Endothelial cell of umbilical vein (primary cell): Measurements from ENCODE around the gene BCL7A. TPM values are rescaled to one million over a fixed set of nuclear protein-coding genes. Genes with fewer than 3 reads are reported as not detected.

Experiments used
- BruUV-seq: library from RNA; stranded (reverse); fragments of 400-500 nt; replicated peaks from 2 replicates; lab custom pipeline; 2021; lab: Mats Ljungman, UMichigan
- CTCF ChIA-PET: fragments of 300-600, 350-600 bp; sonication (Branson Sonifier 250); formaldehyde crosslinking; loops from one replicate; lab custom pipeline; 2021; ENCODE audit warnings: antibody characterized with exemption, inconsistent platforms; lab: Charles Lee
- POLR2A ChIA-PET: fragments of 300-600, 350-600 bp; sonication (Branson Sonifier 250); formaldehyde crosslinking; loops from one replicate; lab custom pipeline; 2021; ENCODE audit warnings: antibody characterized with exemption, inconsistent platforms; lab: Charles Lee
- DNase-seq: peaks from one replicate; pipeline ENCODE4 v3.0.0-alpha.2; 2011; ENCODE audit warnings: low read depth, low spot score
- FAIRE-seq: peaks from 2 replicates; lab custom pipeline; 2011; peaks lifted over from hg19 to GRCh38; lab: Jason Lieb, UNC
- H2AFZ ChIP-seq: 2 replicates; pipeline ENCODE4 v1.6.0; 2012; ENCODE audit warnings: low read depth, low read length, control low read depth, inconsistent platforms
- H3K27ac ChIP-seq: 2 replicates; pipeline ENCODE4 v1.5.1; 2011; ENCODE audit warnings: low read depth, mild to moderate bottlenecking, control low read depth, low read length, moderate library complexity; ENCODE audit not compliant: insufficient read depth
- H3K27me3 ChIP-seq, 2 experiments: 2 replicates each; pipeline versions ENCODE4 v1.6.0 to v1.6.1; 2011; ENCODE audit warnings: low read length in 2 of 2, mixed read lengths in 1 of 2; ENCODE audit not compliant: control insufficient read depth in 2 of 2, insufficient read depth in 2 of 2
- H3K36me3 ChIP-seq, 2 experiments: 2 replicates in 1 of 2; 3 replicates in 1 of 2; pipeline ENCODE4 v1.5.1; 2011; ENCODE audit warnings: low read length in 2 of 2, mild to moderate bottlenecking in 1 of 2, moderate library complexity in 1 of 2; ENCODE audit not compliant: control insufficient read depth in 2 of 2, insufficient read depth in 2 of 2; ENCODE audit errors: extremely low read depth in 1 of 2
- H3K4me1 ChIP-seq: 3 replicates; pipeline ENCODE4 v1.5.1; 2011; ENCODE audit warnings: mild to moderate bottlenecking, low read length; ENCODE audit not compliant: control insufficient read depth, insufficient read depth; ENCODE audit errors: extremely low read depth
- H3K4me2 ChIP-seq: 2 replicates; pipeline ENCODE4 v1.6.1; 2011; ENCODE audit warnings: low read length, control low read depth, mixed read lengths; ENCODE audit not compliant: insufficient read depth
- H3K4me3 ChIP-seq, 3 experiments: fragments of 200-600 bp in 1 of 3; sonication (generic), shearing (Covaris generic) in 1 of 3; replicated peaks in 1 of 3; 2 replicates each; pipeline ENCODE4 v1.5.1; 2011 to 2016; ENCODE audit warnings: control low read depth in 3 of 3, low read length in 3 of 3, mild to moderate bottlenecking in 2 of 3, inconsistent platforms in 1 of 3, low read depth in 1 of 3, moderate library complexity in 1 of 3; ENCODE audit not compliant: insufficient read depth in 1 of 3
- H3K79me2 ChIP-seq: 2 replicates; pipeline ENCODE4 v1.6.0; 2012; ENCODE audit warnings: low read length, inconsistent platforms; ENCODE audit not compliant: control insufficient read depth, insufficient read depth
- H3K9ac ChIP-seq: replicated peaks from 2 replicates; pipeline ENCODE3; 2011; ENCODE audit warnings: low read length, control low read depth; ENCODE audit not compliant: insufficient read depth; ENCODE audit errors: extremely low read depth
- H3K9me1 ChIP-seq: replicated peaks from 3 replicates; pipeline ENCODE4 v1.6.0; 2011; ENCODE audit warnings: mild to moderate bottlenecking, low read length; ENCODE audit not compliant: control insufficient read depth, insufficient read depth; ENCODE audit errors: extremely low read depth
- H3K9me3 ChIP-seq: replicated peaks from 2 replicates; pipeline ENCODE4 v1.5.1; 2012; ENCODE audit warnings: low read length, inconsistent platforms; ENCODE audit not compliant: control insufficient read depth, insufficient read depth
- H4K20me1 ChIP-seq: replicated peaks from 2 replicates; pipeline ENCODE3; 2011; ENCODE audit warnings: mild to moderate bottlenecking, low read length; ENCODE audit not compliant: control insufficient read depth, insufficient read depth; ENCODE audit errors: extremely low read depth
- EZH2 ChIP-seq: IDR thresholded peaks from 2 replicates; pipeline ENCODE4 v1.6.1; 2012; ENCODE audit warnings: borderline replicate concordance, low read depth, mild to moderate bottlenecking, moderate library complexity, low read length, inconsistent platforms; ENCODE audit not compliant: severe bottlenecking
- FOS ChIP-seq: IDR thresholded peaks from 2 replicates; pipeline ENCODE4 v1.6.1; 2011; ENCODE audit warnings: mild to moderate bottlenecking, low read length, moderate library complexity, borderline replicate concordance; ENCODE audit not compliant: insufficient read depth
- GATA2 ChIP-seq: IDR thresholded peaks from 2 replicates; pipeline ENCODE4 v1.7.0; 2011; ENCODE audit warnings: low read depth, mild to moderate bottlenecking, moderate library complexity, mixed read lengths, low read length; ENCODE audit not compliant: insufficient read length, insufficient read depth
- JUN ChIP-seq: IDR thresholded peaks from 2 replicates; pipeline ENCODE4 v1.6.1; 2011; ENCODE audit warnings: borderline replicate concordance, low read depth; ENCODE audit not compliant: insufficient read length, insufficient read depth
- MAX ChIP-seq: IDR thresholded peaks from 2 replicates; pipeline ENCODE4 v1.6.1; 2011; ENCODE audit not compliant: insufficient read depth, insufficient read length
- MYC ChIP-seq: IDR thresholded peaks from one replicate; pipeline ENCODE4 v1.6.1; 2011; ENCODE audit warnings: mild to moderate bottlenecking, low read depth, low read length
- POLR2A ChIP-seq: IDR thresholded peaks from 2 replicates; pipeline ENCODE4 v1.6.1; 2012; ENCODE audit warnings: low read depth, mild to moderate bottlenecking, control low read depth, low read length
- POLR2AphosphoS5 ChIP-seq: IDR thresholded peaks from 2 replicates; pipeline ENCODE4 v1.6.1; 2012; ENCODE audit warnings: low read depth, mild to moderate bottlenecking, control low read depth, low read length, moderate library complexity; ENCODE audit not compliant: insufficient read depth
- dilution Hi-C: fragments of 300-500 bp; cut with MboI; formaldehyde crosslinking; loops from one replicate; pipeline ENCODE4 v1.15.0; 2019; ENCODE audit warnings: low sequenced_read_pairs; ENCODE audit not compliant: extremely low pct_ligation_motif_present
- intact Hi-C: fragments of 100-400 bp; cut with micrococcal nuclease; formaldehyde crosslinking; loops from one replicate; pipeline ENCODE4 v1.10.0; 2022
- polyA plus RNA-seq, 4 experiments: library from polyadenylated mRNA; depleted of rRNA in 3 of 4; stranded (reverse) in 3 of 4; unstranded in 1 of 4; fragments of >200 nt; gene quantifications; 2 replicates each; pipeline versions ENCODE4 v1.2.1 to v1.2.3, GENCODE V29; 2011 to 2012; ENCODE audit warnings: missing spikeins in 1 of 4
- total RNA-seq: library from RNA; stranded (reverse); gene quantifications from 2 replicates; pipeline ENCODE4 v1.2.3, GENCODE V29; 2021
- TF ChIP-seq, protein P1 (sequence below), 2 donors: IDR thresholded peaks; 1 replicate in 1 of 2; 2 replicates in 1 of 2; pipeline ENCODE4 v1.5.1; 2011; ENCODE audit warnings: low read length in 2 of 2, mild to moderate bottlenecking in 2 of 2, moderate library complexity in 2 of 2, control low read depth in 1 of 2, inconsistent platforms in 1 of 2, low read depth in 1 of 2; ENCODE audit not compliant: insufficient read depth in 1 of 2; ENCODE audit errors: extremely low read depth in 1 of 2

Gene BCL7A
- total and polyA plus RNA-seq, 2 donors (not counting 3 experiments of a cell fraction or from before 2014, with no cell fraction given) = 9.7 to 11.1 TPM

GRCh38 chr12:122062832-122063693 is 41.4 kb downstream of the BCL7A start:
- dilution Hi-C loops (no loop called here), intact Hi-C loops (loop anchor here (5.0 kb wide), 1 partner anchor 44 kb away; no protein-coding TSS in a partner anchor)
- Histone ChIP-seq H3K4me3 (no peak overlapping the region), H3K79me2 (no peaks in the 10 kb centered on the region), H3K9ac (peak overlapping the region; percentile 47), H2AFZ (peak overlapping the region; percentile 33), H3K4me1 (peaks cover 37% of the 10 kb centered on the region), H3K36me3 (no peaks in the 10 kb centered on the region), H3K9me1 (no peaks in the 10 kb centered on the region), H3K4me2 (peak overlapping the region; percentile 38), H4K20me1 (no peaks in the 10 kb centered on the region), H3K27ac (peak overlapping the region; percentile 60), H3K27me3 (no peaks in the 10 kb centered on the region), H3K9me3 (no peaks in the 10 kb centered on the region)
- TF ChIP-seq GATA2 = no peak
- TF ChIP-seq MYC = no peak
- TF ChIP-seq POLR2AphosphoS5 = peak; percentile 75
- TF ChIP-seq MAX = no peak
- TF ChIP-seq, protein P1, sequence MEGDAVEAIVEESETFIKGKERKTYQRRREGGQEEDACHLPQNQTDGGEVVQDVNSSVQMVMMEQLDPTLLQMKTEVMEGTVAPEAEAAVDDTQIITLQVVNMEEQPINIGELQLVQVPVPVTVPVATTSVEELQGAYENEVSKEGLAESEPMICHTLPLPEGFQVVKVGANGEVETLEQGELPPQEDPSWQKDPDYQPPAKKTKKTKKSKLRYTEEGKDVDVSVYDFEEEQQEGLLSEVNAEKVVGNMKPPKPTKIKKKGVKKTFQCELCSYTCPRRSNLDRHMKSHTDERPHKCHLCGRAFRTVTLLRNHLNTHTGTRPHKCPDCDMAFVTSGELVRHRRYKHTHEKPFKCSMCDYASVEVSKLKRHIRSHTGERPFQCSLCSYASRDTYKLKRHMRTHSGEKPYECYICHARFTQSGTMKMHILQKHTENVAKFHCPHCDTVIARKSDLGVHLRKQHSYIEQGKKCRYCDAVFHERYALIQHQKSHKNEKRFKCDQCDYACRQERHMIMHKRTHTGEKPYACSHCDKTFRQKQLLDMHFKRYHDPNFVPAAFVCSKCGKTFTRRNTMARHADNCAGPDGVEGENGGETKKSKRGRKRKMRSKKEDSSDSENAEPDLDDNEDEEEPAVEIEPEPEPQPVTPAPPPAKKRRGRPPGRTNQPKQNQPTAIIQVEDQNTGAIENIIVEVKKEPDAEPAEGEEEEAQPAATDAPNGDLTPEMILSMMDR (IDR thresholded peaks at IDR 0.05; ENCODE audit: extremely low read depth in 1 of 2, insufficient read depth in 1 of 2, low read depth in 1 of 2, low read length in 2 of 2) = no peak
- peak; percentile 13 for TF ChIP-seq POLR2A
- no peak for TF ChIP-seq EZH2
- TF ChIP-seq JUN = no peak
- TF ChIP-seq FOS = peak; percentile 22
- BruUV-seq = no TSS peak
- FAIRE-seq (peak; percentile 97), DNase-seq (peak; percentile 96)
- POLR2A ChIA-PET = interaction anchor here (0.5 to 1.2 kb wide), 5 partner anchors 18 to 483 kb away, joined by 3 to 12 read pairs (median 3); no protein-coding TSS in a partner anchor
- CTCF ChIA-PET = interaction anchor here (0.8 to 4.6 kb wide), 13 partner anchors 9 to 144 kb away, joined by 3 to 40 read pairs (median 7); partner anchors contain the start of gene CFAP251
